Ureter (tissue), 1 donor: Measurements from ENCODE around the gene FMO5. TPM values are rescaled to one million over a fixed set of nuclear protein-coding genes. Genes with fewer than 3 reads are reported as not detected.
"Not testable (repeated sequence)": the region's sequence is repeated elsewhere in the genome, so short reads cannot be mapped to it uniquely, and the experiment has no call there.

ENCODE experiments used
- DNase-seq: peaks from one replicate; pipeline ENCODE4 v3.0.0-alpha.2; 2020; ENCODE audit warnings: low spot score
- total RNA-seq: library from RNA; stranded (reverse); gene quantifications from one replicate; pipeline ENCODE4 v1.2.4, GENCODE V29; 2023
- donor health status: DM: yes; HTN: yes; CAD: no.

FMO5 gene
- total RNA-seq, 1 donor from 2014 or later: 8.4 TPM

DNA sequence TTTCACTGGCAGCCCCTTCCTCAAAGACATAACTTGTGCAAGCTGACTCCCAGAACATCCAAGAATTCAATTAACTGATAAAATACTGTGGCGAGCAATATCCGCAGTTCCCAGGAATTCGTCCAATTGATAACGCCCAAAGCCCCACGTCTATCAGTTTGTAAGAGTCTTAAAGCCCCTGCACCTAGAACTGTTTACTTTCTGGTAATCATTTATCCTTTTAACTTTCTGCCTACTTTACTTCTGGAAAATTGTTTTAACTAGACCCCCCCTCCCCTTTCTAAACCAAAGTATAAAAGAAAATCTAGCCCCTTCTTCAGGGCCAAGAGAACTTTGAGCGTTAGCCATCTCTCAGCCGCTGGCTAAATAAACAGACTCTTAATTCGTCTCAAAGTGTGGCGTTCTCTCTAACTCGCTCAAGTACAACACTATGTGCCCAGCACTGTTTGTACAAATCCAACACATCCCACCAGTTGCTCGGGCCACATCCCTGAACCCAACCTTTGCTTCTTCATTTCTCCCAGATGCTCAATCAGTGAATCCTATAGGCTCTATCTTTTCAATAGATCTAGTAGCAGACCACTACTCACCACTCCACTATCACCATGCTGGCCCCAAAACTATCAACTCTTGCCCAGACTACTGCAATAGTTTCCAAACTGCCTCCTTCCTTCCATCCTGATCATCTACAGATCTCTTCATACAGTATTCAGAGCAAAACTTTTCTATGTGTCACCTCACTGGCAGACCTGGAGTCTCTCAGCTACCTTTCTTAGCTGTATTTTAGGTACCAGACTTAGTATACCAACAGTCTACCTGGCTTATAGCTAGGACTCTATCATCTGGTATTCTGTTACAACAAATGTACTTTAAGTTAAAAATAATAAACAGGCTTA is 14.0 kb upstream of the FMO5 start:
- DNase-seq: no peak

DNA sequence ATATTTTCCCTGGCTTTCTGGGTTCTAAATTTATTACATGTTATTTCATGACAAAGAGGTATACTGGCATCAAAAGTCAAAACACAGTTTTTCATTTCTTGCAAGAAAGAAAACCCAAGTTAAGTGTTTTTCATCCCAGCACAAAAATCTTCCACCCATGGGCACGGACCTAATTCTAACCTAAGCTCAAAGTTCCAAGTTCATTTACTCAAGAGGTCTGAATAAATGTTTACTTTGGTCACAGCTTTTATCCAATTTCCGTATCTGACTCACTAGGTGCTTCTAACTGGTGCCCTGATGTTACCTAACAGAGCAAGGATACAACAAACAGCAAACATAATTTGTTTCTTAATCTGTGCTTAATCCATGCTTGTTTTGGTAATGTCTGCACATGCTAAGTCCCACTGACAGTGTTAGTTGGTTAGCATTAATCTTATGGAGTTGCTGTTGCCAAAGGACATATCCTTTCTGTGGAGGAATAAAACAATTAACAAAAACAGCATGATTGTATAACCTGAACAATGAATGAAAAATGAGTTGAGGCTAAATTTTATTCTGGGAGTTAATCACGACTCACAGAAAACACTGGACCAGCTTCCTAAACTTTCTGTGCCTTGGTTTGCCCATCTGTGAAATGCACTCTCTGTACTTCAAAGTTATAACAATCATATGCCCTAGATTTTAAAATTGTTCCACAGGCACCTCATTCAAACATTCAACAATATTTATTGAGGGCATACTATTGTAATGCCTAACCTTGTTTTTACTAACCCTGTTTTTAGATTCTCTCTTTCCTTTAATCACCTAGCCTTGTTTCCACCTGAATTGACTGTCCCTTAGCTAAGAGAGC is 13.1 kb upstream of the FMO5 start:
- no peak for DNase-seq

DNA sequence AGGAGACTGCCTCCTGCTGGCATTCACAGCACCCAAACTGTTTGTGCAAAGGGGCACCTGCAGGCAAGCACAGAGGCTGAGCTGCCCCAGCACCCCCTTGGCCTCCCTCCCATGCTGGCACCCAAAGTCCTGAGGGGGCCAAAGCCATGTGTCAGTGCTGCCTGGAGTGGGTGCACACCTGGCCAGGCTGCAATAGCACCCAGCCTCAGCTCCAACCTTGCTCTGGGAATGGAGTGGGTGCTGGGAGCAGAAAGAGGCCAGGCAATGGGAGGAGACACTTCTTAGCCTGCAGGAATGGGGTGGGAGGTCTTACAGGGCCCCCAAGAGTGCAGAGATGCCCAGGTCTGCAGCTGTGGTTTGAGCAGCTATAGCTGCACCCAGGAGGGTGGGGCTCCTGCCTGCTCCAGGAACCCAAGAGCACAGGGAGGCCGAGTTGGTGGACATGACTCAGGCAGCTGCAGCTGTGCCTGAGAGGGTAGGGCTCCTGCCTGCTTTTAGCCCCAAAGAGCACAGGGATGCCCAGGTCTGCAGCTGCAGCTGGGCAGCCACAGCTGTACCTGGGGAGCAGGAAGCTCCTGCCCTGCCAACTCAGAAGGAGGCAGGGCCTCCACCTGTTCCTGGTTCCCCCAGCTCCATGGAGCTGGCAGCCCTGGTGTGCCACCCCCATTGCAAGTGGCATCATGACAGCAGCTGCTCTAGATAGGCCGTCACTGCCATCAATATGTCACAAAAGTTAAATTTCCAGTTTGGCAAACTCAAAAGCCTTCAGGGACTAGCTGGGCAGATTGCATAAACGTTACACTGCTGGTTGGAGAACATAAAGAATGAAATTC is 12.0 kb upstream of the FMO5 start:
- DNase-seq: no peak

DNA sequence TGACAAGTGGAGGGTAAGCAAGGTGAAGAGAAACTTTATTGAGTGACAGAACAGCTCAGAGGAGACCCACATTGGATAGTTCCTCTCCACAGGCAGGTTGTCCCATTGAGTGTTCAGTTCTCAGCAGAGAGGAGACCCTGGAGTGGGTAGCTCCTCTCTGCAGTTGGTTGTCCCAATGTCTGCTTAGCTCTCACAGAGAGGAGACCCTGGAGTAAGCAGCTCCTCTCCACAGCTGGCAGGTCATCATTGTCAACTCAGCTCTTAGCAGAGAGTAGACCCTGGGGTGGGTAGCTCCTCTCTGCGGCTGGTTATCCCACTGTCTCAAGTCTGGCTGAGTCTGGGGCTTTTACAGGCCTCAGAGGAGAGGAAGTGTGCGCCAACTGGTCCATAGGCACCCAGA is 11.3 kb upstream of the FMO5 start:
- DNase-seq: no peak

DNA sequence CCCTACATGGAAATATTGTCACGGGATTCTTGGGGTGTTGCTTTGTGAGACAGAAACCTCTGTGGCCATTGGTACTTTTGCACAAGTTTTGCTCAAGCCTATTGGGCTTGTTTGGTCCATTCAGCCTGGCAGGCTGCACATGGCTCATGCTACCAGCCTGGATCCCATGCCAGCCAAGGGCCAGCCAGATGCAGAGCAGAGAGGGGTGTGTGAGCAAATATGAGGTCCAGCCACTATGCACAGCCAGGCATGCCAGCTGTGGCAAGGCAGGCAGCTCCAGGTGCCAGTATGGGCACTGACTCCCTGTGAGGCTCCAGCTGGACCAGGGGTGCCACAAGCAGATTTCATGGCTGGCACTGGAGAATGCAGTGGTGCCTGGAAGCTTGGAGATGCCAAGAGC is 10.7 kb upstream of the FMO5 start:
- no peak for DNase-seq

DNA sequence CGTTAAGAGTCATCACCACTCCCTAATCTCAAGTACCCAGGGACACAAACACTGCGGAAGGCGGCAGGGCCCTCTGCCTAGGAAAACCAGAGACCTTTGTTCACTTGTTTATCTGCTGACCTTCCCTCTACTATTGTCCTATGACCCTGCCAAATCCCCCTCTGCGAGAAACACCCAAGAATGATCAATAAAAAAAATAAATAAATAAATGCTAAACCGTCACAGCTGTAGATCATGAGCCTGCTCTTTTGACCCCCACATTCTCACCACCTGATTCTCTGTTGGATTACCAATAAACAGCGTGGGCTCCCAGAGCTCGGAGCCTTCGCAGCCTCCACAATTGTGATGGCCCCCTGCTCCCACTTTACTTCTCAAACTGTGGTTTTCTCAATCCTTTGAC is 8.8 kb upstream of the FMO5 start:
- not testable (repeated sequence) for DNase-seq

DNA sequence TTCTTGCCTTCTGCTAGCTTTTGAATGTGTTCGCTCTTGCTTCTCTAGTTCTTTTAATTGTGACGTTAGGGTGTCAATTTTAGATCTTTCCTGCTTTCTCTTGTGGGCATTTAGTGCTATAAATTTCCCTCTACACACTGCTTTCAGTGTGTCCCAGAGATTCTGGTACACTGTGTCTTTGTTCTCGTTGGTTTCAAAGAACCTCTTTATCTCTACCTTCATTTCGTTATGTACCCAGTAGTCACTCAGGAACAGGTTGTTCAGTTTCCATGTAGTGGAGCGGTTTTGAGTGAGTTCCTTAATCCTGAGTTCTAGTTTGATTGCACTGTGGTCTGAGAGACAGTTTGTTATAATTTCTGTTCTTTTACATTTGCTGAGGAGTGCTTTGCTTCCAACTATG is 5.9 kb upstream of the FMO5 start:
- not testable (repeated sequence) for DNase-seq

DNA sequence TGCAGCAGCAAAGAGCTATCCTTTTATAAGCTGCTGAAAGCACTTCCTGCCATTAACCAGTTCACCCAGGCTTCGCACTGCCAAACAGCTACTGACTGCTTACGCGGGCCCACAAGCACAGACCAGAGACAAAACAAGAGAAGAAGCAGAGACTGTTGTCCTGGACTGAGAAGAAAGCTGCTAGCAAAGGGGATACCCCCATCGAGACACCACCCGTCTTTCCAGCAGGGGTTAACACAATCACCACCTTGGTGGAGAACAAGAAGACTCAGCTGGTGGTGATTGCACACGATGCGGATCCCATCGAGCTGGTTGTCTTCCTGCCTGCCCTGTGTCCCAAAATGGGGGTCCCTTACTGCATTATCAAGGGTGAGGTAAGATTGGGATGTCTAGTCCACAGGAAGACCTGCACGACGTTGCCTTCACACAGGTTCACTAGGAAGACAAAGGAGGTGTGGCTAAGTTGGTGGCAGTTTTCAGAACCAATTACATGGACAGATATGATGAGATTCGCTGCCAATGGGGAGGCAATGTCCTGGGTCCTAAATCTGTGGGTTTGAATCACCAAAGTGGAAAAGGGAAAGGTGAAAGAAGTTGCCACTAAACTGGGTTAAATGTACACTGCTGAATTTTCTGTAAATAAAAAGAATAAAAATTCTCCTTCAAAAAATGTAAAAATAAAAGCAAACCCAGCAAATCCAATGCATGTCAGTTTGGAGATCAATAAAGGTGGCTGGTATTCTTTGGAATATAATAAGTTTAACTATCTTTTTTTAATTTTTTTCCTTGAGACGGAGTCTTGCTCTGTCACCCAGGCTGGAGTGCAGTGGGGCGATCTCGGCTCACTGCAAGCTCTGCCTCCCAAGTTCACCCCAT is 1.2 kb downstream of the FMO5 start:
- no peak for DNase-seq

DNA sequence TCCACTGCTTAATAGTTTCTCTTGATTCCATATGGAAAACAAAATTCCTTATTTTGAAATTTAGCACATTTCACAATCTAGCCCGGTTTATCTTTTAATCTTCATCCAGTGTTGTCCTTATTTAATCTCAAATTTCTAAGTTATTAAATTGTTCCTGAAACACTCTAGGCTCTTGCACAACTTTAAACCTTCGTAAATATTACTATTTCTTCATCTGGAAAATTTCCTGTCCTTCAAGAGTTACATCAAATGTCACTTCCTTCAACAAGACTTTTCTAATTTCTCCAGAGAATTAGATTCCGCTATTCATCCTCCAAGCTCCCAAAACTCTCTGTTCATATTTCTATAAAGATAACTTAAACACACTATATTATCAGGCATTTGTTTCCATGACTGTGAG is 6.5 kb downstream of the FMO5 start:
- no peak for DNase-seq

DNA sequence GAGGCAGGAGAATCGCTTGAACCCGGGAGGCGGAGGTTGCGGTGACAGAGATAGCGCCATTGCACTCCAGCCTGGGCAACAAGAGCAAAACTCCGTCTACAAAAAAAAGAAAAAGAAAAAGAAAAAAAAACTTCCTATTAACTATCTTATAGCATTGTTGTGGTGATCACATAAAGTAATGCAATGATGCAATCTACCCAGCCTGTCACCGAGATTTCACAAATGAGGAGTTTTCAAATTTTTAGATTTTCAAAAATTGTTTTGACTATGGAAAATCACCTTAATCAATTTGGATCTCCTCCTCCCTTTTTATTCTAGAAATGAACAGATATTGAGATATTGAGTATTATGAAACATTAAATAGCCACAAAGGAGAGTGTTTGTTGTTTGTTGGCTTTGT is 8.0 kb downstream of the FMO5 start:
- DNase-seq: no peak

DNA sequence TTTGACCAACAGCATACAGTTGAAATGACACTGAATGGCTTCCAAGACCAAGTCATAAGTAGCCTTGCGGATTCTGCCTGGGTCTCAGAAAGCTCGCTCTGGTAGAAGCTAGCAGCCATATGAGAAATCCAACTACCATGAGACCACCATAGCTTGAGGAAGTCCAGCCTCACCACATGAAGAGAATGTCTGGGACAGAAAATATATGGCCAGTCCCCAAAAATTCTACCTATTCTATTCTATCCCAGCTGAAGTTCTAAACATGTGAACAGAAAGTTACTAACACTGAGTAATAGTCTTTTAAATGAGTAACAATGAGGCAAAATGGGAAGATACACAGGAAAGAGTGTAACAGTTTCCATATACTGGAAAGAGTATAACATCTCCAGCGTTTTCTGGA is 9.0 kb downstream of the FMO5 start:
- no peak for DNase-seq

DNA sequence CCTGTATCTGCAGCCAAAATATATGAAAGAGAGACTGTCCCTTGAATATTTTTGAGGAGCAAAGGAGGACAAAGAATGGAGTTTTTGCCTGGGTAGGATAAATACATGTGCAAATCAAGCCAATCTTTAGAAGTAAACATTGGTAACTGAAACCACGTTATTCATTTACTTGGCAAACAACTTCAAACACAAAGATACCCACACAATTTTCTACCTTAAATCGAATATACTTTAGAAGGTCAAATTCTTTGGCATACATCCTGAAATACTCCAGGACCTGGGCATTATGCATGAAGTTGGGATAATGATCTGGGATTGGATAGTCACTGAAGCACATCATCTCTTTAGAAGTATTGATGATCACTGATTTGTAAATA is 9.6 kb downstream of the FMO5 start:
- no peak for DNase-seq

DNA sequence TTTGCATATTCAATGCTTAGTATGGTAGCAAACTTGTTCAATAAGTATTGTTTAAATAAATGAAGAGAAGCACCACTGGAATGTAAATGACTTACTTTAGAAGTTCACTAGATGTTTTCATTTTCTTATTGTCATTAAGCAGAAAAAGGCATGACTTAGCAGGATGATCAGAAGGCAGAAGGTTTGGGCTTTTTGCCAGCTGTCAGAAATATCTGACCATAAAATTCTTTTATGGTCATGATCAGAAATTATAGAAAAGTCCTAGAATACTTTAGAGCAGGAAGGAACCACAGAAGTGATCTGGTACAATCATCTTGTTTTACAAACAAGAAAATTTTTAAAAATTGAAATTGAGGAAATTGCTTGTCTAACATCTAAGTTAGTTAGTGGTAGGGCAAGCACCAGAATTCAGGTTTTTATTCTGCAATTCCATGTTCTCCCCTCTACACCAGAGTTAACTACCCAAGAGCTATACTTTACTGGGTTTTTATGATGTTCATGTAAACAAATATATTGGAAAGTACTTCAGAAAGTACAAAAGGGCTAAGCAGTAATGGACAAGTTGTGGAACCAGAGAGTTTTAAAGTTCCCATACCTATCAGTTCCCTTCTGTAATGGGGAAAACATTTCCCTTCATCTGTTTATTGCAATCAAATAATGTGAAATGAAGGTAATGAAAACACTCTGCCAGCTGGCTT is 10.1 kb downstream of the FMO5 start:
- no peak for DNase-seq

DNA sequence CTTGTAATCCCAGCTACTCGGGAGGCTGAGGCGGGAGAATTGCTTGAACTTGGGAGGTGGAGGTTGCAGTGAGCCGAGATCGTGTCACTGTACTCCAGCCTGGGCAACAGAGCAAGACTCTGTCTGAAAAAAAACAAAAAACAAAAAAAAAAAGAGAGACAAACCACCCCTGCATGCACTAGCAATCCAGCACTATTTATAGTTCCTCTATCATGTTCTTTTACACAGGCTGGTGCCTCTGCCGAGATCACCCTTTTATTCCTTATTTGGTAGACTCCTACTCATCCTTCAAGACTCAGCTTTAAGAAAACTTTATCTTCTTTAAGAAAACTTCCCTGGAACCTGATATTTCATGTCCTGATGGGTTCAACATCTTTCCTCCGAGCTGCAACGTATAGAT is 10.8 kb downstream of the FMO5 start:
- no peak for DNase-seq

DNA sequence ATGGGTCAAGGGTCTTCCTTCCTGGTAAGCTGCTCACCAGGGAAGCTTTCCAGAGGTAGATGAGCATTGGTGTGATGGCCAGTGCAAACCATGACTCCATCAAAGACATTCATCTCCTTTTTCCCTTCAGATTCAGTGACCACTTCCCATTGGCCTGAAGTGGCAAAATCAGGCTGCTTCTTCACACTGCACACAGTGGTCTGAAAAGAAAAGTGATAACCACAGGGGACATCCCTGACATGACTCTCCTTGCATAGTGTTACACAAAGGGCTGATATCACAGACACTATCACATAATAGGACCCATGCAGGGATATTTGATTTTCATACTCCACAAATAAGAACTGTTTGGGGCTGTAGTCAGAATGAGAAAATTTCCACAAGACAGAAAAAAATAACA is 11.9 kb downstream of the FMO5 start:
- no peak for DNase-seq

DNA sequence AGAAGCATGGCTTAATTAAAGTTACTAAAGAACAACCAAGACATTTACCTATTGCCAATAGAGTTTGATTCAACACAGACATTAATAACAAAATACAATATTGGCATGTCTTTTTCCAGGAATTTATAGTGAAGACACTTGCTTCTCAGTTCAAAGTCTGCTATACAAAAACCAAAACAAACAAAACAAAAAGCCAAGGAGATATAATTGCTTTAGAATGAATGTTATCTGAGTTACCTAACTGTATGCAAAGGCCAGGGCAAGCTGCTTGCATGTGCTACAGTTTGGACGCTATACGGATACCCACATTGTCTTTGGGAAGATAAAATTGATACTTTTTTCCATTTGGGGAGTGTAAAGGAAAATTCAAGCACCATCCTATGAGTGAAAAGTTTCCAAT is 13.6 kb downstream of the FMO5 start:
- DNase-seq: no peak

DNA sequence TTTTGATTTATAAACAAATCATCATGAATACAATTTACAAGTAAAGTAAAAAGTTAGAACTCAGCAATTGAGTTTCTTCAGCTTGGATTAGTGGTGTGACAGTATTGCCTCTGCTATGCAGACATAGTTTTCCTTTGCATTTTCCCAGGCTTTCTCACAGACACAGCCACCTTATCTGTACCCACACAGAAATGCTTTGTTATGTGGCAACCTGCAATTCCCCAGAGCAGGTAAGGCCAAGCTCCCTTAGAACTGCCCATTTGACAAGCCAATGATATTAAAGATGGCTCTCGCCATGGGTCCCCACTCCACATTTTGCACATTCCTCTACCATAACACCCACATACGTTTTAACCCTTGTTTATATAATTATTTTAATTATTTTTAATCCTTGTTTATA is 14.2 kb downstream of the FMO5 start:
- no peak for DNase-seq

DNA sequence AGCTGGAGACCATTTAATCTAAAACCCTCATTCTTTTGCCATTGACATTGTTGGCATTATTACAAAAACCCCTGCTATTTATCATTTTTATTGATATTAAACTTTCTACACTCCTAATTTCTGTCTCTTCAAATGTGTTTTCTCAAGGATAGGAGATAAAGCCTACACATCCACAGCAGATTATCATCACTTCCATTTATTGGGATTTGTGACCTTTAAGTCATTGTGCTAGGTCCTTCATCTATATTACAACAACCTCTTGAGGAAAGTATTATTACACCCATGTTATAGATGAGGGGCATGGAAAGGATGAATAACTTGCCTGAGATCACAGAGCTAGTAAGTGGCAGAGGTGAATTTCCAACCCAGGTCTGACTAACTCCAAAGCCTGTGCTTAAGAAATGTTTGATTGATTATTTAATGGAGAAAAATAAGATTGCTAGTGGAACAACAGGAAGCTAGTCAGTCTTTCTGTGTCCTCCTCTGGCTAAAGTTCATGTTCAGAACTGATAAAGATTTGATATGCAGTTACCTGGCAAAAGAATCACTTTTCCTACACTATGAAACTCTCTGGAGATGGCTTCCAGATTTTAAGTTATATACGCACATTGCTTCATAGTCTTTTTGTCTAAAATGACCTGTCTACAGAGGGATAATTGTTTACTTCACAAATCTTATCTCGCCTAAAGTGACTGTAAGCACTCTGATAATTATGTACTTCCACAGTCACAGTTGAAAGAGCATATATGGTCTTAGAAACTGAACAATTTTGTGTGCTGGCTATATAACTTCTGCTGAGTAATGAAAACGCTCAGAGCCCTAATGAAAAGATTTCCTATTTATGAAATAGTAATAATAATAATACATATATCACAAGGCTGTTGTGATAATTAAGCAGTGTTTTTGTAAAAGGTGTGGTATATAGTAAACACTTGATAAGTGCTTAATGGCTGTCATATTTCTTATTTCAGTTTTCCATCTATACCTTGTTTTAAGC is 15.0 kb downstream of the FMO5 start:
- no peak for DNase-seq

DNA sequence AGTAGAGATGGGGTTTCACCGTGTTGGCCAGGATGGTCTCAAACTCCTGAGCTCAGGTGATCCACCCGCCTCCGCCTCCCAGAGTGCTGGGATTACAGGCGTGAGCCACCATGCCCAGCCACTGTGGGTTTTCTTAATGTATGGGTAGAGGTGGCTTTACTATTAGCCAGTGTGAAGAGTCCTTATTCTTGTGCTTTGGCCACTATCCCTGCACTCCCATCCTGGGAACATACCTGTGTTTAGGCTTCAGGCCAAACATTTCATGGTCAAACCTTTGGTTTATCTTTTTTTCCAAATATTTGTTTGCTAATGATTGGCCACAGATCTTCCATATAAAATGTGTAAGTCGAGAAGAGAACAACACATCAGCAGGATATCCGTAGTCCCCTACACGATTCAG is 16.5 kb downstream of the FMO5 start:
- no peak for DNase-seq
